GM19238 (cell line): Measurements from ENCODE around the gene TMEM170B.

ENCODE experiments used
- DNase-seq: peaks from one replicate; pipeline ENCODE4 v3.0.0; 2011; ENCODE audit warnings: low spot score; ENCODE audit not compliant: insufficient read length

The TMEM170B gene

GRCh38 chr6:11585426-11586016 lies 48.0 kb downstream of the TMEM170B start:
- peak; percentile 30 for DNase-seq

- no peak for DNase-seq
These were observed 48.6 kb downstream of the TMEM170B start for GRCh38 chr6:11586117-11586516.

DNA sequence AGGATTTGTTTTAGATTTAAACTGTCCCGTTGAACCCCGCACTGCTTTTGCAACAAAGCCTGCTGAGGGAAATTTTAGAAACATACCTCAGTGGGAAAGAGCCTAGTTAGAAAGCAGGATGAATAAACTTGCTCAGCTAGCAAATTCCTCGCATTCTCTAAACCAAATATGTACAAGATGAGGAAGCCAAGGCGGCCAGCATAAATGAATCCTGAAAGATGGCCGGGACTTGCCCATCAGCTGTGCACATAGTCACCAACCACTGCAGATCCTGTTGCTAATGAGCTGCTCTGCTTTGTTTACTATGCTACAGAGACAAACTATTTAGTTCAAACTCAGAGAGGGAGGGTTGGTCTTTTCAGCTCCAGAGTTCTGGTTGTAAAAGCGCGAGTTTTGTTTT lies 49.0 kb downstream of the TMEM170B start:
- no peak for DNase-seq

DNA sequence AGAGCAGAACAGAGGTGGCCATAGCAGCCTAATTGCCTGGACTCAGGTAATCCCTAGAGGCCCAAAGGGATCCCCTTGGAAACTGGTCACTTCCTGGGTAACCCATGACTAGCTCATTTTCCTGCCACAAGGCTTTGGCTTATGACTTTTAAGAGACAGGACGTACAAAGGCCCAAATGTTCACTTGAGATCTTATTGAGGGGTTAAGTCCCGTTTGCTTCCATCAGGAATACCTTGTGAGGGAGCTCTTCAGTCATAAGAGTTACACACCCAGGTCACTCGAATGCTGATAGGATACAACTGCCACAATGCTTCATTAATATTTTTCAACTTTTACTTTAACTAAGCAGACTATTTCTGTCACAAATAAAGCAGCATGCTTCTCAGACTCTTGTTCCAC lies 51.7 kb downstream of the TMEM170B start:
- no peak for DNase-seq

DNA sequence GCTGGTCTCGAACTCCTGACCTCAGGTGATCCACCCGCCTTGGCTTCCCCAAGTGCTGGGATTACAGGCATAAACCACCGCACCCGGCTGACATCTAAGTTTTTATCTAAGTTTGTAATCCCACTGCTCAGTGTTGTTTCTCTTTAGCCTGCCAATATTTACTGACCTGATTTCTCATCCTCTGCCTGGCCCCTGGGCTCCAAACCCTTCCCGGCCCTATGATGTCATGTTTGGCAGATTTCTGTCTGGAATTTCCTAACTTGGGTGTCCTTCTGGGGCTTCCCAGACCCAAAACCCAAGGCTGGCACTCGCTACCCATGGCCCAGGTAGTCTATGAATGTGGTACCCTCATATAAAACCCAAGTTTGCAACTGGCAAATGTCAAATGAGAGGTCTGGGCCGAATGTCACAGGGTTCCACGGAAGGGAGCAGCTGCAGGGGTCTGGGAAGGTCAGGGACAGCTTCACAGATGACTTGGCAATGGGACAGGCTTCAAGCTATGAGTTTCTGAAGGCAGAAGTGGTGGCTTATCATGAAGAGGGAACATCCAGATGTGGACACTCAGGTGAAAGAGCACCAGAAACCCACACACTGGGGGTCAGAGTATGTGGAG lies 54.9 kb downstream of the TMEM170B start:
- no peak for DNase-seq

DNA sequence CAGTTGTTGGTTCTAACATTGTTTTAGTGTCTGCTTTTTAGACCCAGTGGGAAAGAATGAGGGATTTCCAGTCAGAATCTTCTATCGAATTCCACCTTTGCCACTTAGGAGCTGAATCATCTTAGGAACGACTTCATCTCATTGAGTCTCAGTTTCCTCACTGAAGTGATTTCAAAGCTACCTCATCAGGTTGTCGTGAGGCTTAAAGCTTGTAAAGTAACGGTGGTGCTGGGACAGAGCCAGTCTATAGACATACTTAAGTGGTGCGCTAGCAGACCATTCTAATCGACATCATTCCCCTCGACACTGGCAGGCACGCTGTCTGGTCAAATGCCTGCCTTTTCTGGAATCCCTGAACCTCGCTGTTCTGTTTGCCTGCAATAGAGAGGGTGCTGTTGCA lies 55.5 kb downstream of the TMEM170B start:
- DNase-seq, result no peak

DNA sequence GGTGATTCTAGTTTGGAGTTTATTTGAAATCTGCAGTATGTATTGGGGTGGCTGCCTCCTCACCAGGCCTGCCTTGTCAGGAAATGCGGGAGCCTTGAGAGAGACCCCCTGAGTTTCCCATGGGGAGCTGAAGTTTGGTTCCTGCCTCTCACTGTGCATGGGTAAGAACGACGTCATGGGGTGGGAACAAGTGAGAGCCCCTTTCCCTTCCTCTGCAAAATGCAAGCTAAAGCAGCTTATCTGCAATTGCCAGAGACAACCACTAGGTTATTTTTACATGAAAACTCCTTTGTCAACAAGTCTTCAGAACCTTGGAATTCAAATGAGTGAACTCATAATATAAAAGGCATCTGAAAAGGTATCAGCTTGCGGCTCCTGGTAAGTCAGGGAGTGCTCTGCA lies 58.4 kb downstream of the TMEM170B start:
- DNase-seq, result no peak

GRCh38 chr6:11596640-11597237 lies 59.2 kb downstream of the TMEM170B start:
- no peak for DNase-seq

DNA sequence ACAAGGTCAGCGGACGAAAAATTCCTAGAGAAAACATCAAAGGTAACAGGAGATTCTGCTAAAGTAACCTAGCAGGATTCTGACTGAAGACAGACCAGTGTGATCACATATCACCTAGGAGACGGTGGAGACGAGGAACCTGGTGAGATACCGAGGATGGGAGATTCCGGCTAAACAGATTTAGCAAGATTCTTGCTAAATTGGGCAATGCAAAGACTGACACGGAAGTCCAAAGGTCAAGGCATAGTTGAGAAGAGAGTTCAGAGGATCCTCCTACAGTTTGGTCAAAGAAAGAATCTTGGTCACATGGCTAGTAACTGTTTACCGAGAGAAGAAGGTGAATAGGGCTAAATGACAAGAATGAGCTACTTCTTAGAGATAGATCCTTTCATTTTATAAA lies 61.1 kb downstream of the TMEM170B start:
- no peak for DNase-seq

DNA sequence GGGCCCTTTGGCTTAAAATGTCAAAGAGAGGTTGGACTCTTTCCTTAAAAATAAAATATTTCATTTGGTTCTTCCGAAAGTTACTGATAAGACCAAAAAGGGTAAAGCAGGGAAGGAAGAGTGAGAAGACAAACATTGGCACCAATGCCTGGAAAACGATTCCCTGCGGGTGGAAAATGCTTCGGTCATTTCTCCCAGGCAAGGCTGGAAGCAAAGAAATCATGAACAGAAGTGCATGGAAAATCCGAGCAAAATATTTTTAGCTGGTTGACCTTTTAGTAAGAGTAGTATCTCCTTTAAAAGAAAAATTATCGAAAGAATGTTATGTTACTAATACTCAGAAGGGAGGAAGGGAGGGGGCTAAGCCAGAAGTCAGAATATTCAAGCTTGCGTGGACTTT lies 62.7 kb downstream of the TMEM170B start:
- DNase-seq, result no peak

DNA sequence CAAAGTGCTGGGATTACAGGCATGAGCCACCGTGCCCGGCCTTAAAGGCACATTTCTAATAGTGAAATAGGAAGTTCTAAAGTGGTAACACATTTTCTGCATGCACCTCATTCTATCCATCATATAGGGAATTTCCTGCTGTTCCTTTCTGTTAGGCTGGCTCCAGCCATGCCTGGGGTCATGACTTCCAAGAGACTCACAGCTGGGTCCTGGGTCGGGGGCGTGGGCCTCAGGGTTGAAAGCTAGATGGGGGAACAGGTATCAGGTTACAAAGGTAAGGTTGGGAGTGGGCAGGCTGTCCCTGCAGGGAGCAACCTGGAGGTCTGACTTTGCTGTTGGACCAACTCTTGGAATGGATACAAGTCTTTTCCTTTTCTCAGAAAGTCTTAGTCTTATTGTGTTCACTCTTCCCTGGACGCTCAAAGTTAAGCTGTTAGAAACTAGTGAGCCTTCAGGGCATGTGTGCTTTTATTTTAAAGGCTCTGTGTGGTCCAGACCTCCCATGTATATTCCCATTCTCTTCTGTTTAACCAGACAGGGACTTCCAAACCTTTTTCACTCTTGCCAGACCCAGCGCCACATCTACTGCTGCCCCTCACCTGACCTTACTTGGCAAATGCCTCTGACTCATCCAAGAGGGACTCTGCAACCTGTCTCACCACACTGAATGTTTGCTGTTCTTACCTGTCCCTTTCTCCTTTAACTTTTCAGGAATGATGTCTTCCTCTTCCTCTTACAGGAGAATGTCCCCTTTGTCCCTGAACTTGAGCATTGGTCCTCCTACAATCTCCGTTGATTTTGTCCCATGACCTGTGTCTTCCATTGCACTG lies 64.4 kb downstream of the TMEM170B start:
- no peak for DNase-seq

DNA sequence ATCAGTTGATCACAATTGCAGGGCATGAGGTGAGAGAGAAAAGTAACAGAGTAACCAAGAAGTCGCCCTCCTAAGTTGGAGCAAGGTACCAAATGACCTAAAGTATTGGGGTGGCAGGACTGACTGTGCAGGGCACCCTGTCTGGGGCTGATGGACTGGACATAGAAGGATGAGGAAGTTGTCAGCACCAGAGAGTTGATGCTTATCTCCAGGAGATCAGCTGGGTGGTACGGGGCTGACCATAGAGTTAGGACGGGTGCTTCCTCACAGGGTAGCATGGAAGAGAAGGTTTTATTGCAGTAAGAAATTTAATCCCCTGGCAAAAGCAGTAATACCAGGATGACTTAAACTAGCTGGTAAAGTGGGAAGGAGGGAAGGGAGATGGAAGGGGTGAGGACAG lies 66.7 kb downstream of the TMEM170B start:
- no peak for DNase-seq

DNA sequence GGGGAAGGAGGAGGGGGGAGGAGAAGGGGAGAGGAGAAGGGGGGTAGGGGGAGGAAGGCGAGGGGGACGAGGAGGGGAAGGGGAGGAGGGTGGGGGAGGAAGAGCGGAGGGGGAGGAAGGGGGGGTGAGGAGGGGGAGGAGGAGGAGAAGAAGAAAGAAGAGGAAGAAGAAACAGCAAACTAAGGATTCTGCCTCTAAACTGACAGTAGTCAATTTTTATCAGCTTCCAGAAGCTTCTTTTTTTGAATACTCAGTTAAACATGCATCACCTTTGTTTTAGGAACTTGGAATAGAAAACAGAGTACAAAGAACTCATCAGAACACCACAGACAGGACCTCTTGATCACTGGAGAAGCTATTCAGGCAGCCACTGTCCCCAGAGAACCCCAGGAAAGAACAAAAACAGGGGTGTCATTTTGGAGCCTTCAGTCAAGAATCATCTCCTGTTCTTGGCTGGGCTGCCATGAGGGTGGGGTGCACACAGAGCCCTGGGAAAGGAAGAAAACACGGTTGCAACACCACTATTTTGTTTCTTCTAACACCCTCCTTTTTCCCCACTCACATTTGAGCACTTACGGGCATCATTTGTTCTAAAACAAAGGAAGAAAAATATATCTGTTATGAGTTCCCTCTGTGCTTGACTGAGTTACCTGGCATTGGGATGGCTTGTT lies 67.4 kb downstream of the TMEM170B start:
- DNase-seq, result no peak

DNA sequence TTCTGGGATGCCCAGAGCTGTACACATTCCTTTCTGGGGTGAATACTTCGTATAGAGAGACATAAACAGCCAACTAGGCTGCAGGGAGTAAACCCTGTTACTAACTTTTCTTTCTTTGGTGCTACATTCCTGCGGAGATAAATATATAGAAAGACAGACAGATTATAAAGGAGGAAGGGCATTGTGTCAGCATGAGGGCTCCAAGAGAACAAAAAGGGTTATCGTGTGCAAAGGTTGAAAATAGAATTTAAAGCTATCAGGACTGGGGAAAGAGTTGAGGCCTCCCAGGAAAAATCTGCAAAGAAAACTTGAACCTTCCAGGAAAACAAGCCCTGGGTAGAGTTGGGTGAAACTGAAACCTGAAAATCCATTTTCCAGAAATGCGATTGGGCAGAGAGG lies 68.0 kb downstream of the TMEM170B start:
- no peak for DNase-seq

GRCh38 chr6:11606332-11606731 lies 68.8 kb downstream of the TMEM170B start:
- no peak for DNase-seq

DNA sequence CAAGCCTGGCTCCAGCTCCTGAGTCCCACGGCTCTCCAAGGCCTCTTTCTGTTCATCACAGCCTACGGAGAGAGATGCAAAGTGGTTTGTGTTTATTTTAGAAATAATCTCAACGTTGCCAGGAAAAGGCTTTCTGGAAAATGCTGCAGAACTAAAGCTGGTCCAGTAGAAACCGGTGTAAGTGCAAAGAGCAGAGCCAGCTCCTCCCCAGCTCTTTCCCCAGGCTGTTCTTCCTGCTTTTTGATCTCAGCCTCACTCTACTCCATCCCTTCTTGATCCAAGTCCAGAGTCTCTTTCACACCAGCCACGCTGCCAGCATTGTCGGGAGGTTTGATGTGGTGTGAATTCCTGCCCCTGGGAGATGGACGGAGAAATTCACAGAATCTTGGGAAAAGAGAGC lies 69.8 kb downstream of the TMEM170B start:
- no peak for DNase-seq

- DNase-seq, result no peak
These were observed 71.2 kb downstream of the TMEM170B start for GRCh38 chr6:11608600-11609323.

DNA sequence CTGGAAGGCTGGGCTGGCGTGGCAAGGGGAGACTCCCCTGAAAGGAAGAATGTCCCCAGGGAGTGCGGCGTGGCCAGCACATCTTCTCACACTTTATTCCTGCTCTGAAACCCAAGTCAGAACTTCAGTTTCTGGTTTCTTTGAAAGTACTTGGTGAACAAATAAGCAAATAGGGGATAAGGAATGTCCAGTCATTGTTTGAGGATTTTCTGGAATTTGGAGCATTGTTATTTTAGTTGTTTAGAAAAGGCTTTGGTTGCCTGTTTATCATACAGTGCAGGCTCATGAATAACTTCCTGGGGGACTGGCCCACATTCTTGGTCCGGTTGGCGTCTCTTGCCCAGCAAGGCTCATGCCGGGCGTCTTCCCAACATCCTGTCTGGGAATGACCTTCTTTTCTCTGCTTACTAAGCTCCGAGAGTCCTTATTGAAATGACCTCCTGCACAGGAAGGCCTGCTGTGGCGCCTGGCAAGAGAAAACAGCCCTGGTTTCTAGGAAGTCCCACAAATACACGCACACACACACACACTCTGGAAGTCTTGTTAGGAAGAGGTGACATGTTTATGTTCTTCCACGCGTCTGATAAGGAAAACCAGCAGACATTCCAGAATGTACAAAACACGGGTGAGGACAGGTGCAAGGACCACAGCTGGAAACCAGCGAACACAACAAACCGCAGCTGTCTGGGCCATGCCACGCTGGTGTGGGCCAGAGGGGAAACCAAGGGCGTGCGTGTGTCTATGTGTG lies 71.9 kb downstream of the TMEM170B start:
- no peak for DNase-seq

GRCh38 chr6:11613336-11613735 lies 75.8 kb downstream of the TMEM170B start:
- DNase-seq, result no peak

GRCh38 chr6:11613858-11614257 lies 76.3 kb downstream of the TMEM170B start:
- DNase-seq, result no peak
